Measurements from ENCODE around the gene PMEPA1.

PMEPA1 gene

GRCh38 chr20:57628047-57628961 is 81.5 kb downstream of the PMEPA1 start:
- DNase-seq (ENCODE audit: low read depth) = peak; percentile 66
- TF ChIP-seq, protein P1, sequence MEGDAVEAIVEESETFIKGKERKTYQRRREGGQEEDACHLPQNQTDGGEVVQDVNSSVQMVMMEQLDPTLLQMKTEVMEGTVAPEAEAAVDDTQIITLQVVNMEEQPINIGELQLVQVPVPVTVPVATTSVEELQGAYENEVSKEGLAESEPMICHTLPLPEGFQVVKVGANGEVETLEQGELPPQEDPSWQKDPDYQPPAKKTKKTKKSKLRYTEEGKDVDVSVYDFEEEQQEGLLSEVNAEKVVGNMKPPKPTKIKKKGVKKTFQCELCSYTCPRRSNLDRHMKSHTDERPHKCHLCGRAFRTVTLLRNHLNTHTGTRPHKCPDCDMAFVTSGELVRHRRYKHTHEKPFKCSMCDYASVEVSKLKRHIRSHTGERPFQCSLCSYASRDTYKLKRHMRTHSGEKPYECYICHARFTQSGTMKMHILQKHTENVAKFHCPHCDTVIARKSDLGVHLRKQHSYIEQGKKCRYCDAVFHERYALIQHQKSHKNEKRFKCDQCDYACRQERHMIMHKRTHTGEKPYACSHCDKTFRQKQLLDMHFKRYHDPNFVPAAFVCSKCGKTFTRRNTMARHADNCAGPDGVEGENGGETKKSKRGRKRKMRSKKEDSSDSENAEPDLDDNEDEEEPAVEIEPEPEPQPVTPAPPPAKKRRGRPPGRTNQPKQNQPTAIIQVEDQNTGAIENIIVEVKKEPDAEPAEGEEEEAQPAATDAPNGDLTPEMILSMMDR (conservative IDR thresholded peaks at IDR 0.05; ENCODE audit: control insufficient read depth, insufficient read depth, low read depth, low read length) = no peak
- H3K4me3 ChIP-seq (ENCODE audit: control insufficient read depth, low read depth, low read length) = no peak overlapping the region

DNA sequence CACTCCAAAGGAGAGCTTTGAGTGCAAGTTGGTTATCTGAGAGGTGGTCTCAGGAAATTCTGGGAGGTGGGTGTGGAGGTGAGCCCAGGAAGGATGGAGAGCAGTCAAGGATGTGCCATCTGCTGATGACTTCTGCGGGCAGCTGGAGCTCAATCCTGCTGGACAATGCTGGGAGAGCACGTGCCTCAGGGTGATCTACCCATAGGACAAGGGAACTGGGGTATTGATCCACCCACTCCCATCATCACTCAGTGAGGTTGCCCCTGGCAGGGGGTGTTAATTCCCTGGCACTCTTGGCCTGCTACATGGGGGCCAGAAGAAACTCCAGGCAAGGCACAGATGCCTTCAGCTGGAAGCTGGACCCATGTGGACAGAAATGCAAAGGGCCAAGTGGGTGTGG is 82.5 kb downstream of the PMEPA1 start:
- TF ChIP-seq, protein P1 (conservative IDR thresholded peaks at IDR 0.05; ENCODE audit: control insufficient read depth, insufficient read depth, low read depth, low read length) = no peak
- no peak overlapping the region for H3K4me3 ChIP-seq (ENCODE audit: control insufficient read depth, low read depth, low read length)
- DNase-seq (ENCODE audit: low read depth) = no peak

DNA sequence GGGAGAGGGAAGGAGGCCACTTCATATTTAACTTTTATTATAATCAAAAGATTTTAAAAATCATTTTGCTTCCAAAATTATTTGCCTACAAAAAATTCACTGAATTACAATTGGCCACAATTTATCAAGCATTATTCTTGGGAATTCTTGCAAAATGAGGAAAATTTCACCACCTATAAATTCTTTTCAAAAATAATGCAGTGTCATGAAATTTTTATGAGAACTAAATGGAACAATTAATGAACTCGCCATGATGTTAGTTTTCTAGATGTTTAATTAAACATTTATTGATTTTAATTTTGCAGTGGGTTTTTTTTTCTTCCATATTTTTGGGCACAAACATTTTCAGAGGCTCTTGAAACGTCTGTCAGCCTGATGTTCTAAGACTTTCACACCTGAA is 83.8 kb downstream of the PMEPA1 start:
- TF ChIP-seq, protein P1 (conservative IDR thresholded peaks at IDR 0.05; ENCODE audit: control insufficient read depth, insufficient read depth, low read depth, low read length) = no peak
- H3K4me3 ChIP-seq (ENCODE audit: control insufficient read depth, low read depth, low read length) = no peak overlapping the region
- no peak for DNase-seq (ENCODE audit: low read depth)

GRCh38 chr20:57625181-57625958 is 84.4 kb downstream of the PMEPA1 start:
- H3K4me3 ChIP-seq (ENCODE audit: control insufficient read depth, low read depth, low read length) = no peak overlapping the region
- TF ChIP-seq, protein P1 (conservative IDR thresholded peaks at IDR 0.05; ENCODE audit: control insufficient read depth, insufficient read depth, low read depth, low read length) = no peak
- DNase-seq (ENCODE audit: low read depth) = no peak

DNA sequence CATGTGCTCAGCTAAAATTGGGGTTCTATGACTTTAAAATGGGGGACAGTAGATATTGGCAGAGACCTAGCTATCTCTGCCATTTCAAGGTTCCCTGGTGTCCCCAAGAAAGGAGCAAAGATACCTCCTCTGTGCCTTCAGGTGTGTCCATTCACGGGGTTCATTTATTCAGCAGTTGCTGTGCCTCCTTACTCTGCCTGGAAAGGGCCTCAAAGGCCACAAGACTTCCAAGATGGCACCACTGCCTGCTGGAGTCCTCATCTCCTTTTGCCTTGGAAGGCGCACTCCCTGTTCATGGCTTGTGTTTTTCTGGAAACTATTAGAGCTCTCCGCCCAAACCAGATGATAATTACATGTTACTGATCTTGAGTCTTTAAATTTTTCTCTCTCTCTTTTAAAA is 85.7 kb downstream of the PMEPA1 start:
- H3K4me3 ChIP-seq (ENCODE audit: control insufficient read depth, low read depth, low read length) = no peak overlapping the region
- DNase-seq (ENCODE audit: low read depth) = no peak
- TF ChIP-seq, protein P1 (conservative IDR thresholded peaks at IDR 0.05; ENCODE audit: control insufficient read depth, insufficient read depth, low read depth, low read length) = no peak

DNA sequence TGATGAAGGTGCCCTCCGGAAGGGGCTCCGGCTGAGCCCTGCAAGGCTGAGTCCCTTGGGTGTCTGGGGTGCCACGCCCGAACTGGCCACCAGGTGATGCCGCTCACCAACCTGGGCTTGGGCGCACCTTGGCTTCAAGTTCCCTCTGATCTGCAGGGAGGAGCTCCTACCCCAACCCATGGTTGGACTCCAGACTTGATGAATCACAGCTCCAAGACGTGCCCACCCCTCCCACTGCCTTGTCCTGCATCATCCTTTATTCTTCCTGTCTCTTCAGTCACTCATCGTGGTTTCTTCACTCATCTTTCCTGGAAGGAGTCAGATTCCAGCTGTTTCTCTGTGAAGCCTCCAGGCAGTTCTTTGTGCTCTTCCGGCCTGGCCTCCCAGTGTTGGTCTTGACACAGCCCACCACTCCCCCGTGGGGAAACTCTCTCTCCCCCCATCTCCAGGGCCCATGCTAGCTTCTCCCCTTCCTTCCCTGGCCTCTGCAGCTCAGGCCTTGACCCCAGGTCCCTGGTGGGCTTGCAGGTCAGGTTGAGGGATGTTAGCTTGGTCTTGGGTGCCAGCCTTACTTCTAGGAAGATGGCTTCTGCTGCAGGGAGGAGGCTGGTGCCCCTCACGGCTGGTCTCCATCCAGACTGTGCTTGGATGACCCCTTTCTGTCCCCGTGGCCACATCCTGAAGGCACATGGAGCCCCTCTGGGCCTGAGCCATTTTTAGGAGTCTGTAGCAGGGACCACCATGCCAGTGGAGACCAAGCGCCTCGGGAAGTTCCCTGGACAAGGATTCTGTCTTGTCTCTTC is 87.0 kb downstream of the PMEPA1 start:
- peak; percentile 62 for DNase-seq (ENCODE audit: low read depth)
- H3K4me3 ChIP-seq (ENCODE audit: control insufficient read depth, low read depth, low read length) = no peak overlapping the region
- TF ChIP-seq, protein P1 (conservative IDR thresholded peaks at IDR 0.05; ENCODE audit: control insufficient read depth, insufficient read depth, low read depth, low read length) = peak; percentile 69
